Smooth muscle cell (in vitro differentiated cells): ENCODE data around the gene NDC1. TPM values are rescaled to one million over a fixed set of nuclear protein-coding genes. Genes with fewer than 3 reads are reported as not detected.

Experiments
- DNase-seq: peaks from one replicate; lab custom pipeline; 2025; ENCODE audit not compliant: unreplicated experiment; lab: John Stamatoyannopoulos, UW
- H2AFZ ChIP-seq: fragments of 200-600 bp; sonication (generic); 2 replicates; pipeline ENCODE4 v1.6.0; 2016; ENCODE audit warnings: antibody characterized with exemption, low read depth, mild to moderate bottlenecking
- H3F3A ChIP-seq: fragments of 200-600 bp; sonication (generic); 2 replicates; pipeline ENCODE4 v1.6.0; 2017; ENCODE audit warnings: antibody characterized with exemption, low read depth
- H3K27ac ChIP-seq: fragments of 200-600 bp; sonication (generic); 2 replicates; pipeline ENCODE4 v1.5.1; 2016; ENCODE audit warnings: low read depth, mild to moderate bottlenecking
- H3K27me3 ChIP-seq: fragments of 200-600 bp; sonication (generic); 2 replicates; pipeline ENCODE4 v1.6.1; 2016; ENCODE audit warnings: low read depth, mild to moderate bottlenecking
- H3K36me3 ChIP-seq: fragments of 200-600 bp; sonication (generic); 2 replicates; pipeline ENCODE4 v1.5.1; 2016; ENCODE audit warnings: low read depth
- H3K4me1 ChIP-seq: fragments of 200-600 bp; sonication (generic); 2 replicates; pipeline ENCODE4 v1.5.1; 2016; ENCODE audit warnings: low read depth
- H3K4me2 ChIP-seq: fragments of 200-600 bp; sonication (generic); 2 replicates; pipeline ENCODE4 v1.6.0; 2016; ENCODE audit warnings: mild to moderate bottlenecking
- H3K4me3 ChIP-seq: fragments of 200-600 bp; sonication (generic); 2 replicates; pipeline ENCODE4 v1.5.1; 2016; ENCODE audit warnings: mild to moderate bottlenecking
- H3K79me2 ChIP-seq: fragments of 200-600 bp; sonication (generic); 2 replicates; pipeline ENCODE4 v1.6.0; 2016; ENCODE audit warnings: low read depth, mild to moderate bottlenecking
- H3K9ac ChIP-seq: fragments of 200-600 bp; sonication (generic); 2 replicates; pipeline ENCODE4 v1.6.0; 2016; ENCODE audit warnings: low read depth
- H3K9me3 ChIP-seq: fragments of 200-600 bp; sonication (generic); replicated peaks from 2 replicates; pipeline ENCODE4 v1.5.1; 2016; ENCODE audit warnings: low read depth
- H4K20me1 ChIP-seq: fragments of 200-600 bp; sonication (generic); 2 replicates; pipeline ENCODE4 v1.6.0; 2016; ENCODE audit warnings: low read depth
- CTCF ChIP-seq: fragments of 200-600 bp; sonication (generic); IDR thresholded peaks from 2 replicates; pipeline ENCODE4 v1.5.1; 2017; ENCODE audit warnings: borderline replicate concordance, mild to moderate bottlenecking, antibody characterized with exemption; ENCODE audit not compliant: insufficient read depth, poor library complexity, severe bottlenecking
- WGBS: methylation state at CpG from one replicate; pipeline ENCODE4 v1.1.7; 2016; ENCODE audit warnings: low lambda C conversion rate; 5-methylcytosine and 5-hydroxymethylcytosine counted together
- polyA plus RNA-seq: library from polyadenylated mRNA; unstranded; fragments of >200 nt; fragmentation: Nextera tagmentation; extraction: Ambion mirVana; gene quantifications from 2 replicates; pipeline ENCODE4 v1.2.1, GENCODE V29; 2016
- total RNA-seq: library from RNA; depleted of rRNA; stranded (reverse); fragments of >200 nt; gene quantifications from 2 replicates; pipeline ENCODE4 v1.2.3, GENCODE V29; 2014

The NDC1 gene
- total and polyA plus RNA-seq, 2 experiments from 2014 or later = 5.5 to 20.2 TPM

GRCh38 chr1:53730224-53730865 lies 107.8 kb downstream of the NDC1 start:
- no peak for DNase-seq
- Histone ChIP-seq H2AFZ (no peak overlapping the region), H4K20me1 (no peaks in the 10 kb centered on the region), H3K36me3 (no peaks in the 10 kb centered on the region), H3K27ac (peak overlapping the region; percentile 98), H3K4me3 (no peak overlapping the region), H3K79me2 (no peaks in the 10 kb centered on the region), H3K27me3 (no peaks in the 10 kb centered on the region), H3K9ac (no peak overlapping the region), H3F3A (peaks cover 8% of the 10 kb centered on the region), H3K4me2 (peak overlapping the region; percentile 19), H3K4me1 (peaks cover 20% of the 10 kb centered on the region), H3K9me3 (no peaks in the 10 kb centered on the region)
- TF ChIP-seq CTCF = no peak
- 84% methylated on average over 12 of the region's 12 CpGs for WGBS

GRCh38 chr1:53729456-53730223 lies 108.5 kb downstream of the NDC1 start:
- no peak for DNase-seq
- WGBS = 68% methylated on average over 16 of the region's 16 CpGs
- H2AFZ ChIP-seq = no peak overlapping the region
- peaks cover 4% of the 10 kb centered on the region for H3F3A ChIP-seq
- H3K4me2 ChIP-seq = peak overlapping the region; percentile 46
- no peaks in the 10 kb centered on the region for H3K27me3 ChIP-seq
- no peaks in the 10 kb centered on the region for H3K9me3 ChIP-seq
- H3K4me3 ChIP-seq = no peak overlapping the region
- H3K9ac ChIP-seq = peak overlapping the region; percentile 1
- no peak for TF ChIP-seq CTCF
- H3K27ac ChIP-seq = peak overlapping the region; percentile 98
- H3K79me2 ChIP-seq = no peaks in the 10 kb centered on the region
- H3K4me1 ChIP-seq = peaks cover 20% of the 10 kb centered on the region
- no peaks in the 10 kb centered on the region for H3K36me3 ChIP-seq
- H4K20me1 ChIP-seq = no peaks in the 10 kb centered on the region

- H3K27ac ChIP-seq = peak overlapping the region; percentile 98
- peak overlapping the region; percentile 46 for H3K4me2 ChIP-seq
- peaks cover 17% of the 10 kb centered on the region for H3K4me1 ChIP-seq
- no peak overlapping the region for H3K4me3 ChIP-seq
- TF ChIP-seq CTCF = no peak
- DNase-seq = no peak
- no peaks in the 10 kb centered on the region for H3F3A ChIP-seq
- H2AFZ ChIP-seq = no peak overlapping the region
- no peaks in the 10 kb centered on the region for H3K36me3 ChIP-seq
- WGBS = 82% methylated on average over 17 of the region's 17 CpGs
- H3K27me3 ChIP-seq = no peaks in the 10 kb centered on the region
- no peaks in the 10 kb centered on the region for H4K20me1 ChIP-seq
- peak overlapping the region; percentile 1 for H3K9ac ChIP-seq
- H3K79me2 ChIP-seq = peaks cover 2% of the 10 kb centered on the region
- H3K9me3 ChIP-seq = no peaks in the 10 kb centered on the region
Measured at GRCh38 chr1:53728702-53729455, 109.2 kb downstream of the NDC1 start.
